SK-N-MC (cell line): ENCODE results near the gene IL9R.

Source experiments
- DNase-seq: peaks from one replicate; pipeline ENCODE4 v3.0.0-alpha.2; 2011; ENCODE audit warnings: low read depth, low spot score
- H3K27ac ChIP-seq: fragments of 200-600 bp; sonication (generic); 2 replicates; pipeline ENCODE4 v1.5.1; 2016; ENCODE audit warnings: mixed run types
- H3K36me3 ChIP-seq: fragments of 200-600 bp; sonication (generic); 2 replicates; pipeline ENCODE4 v1.6.1; 2017; ENCODE audit warnings: antibody characterized with exemption, low read length, mixed read lengths; ENCODE audit not compliant: insufficient read depth
- H3K4me3 ChIP-seq: fragments of 200-600 bp; sonication (generic); 2 replicates; pipeline ENCODE4 v1.5.1; 2016
- H3K9ac ChIP-seq: fragments of 200-600 bp; sonication (generic); 2 replicates; pipeline ENCODE4 v1.8.0; 2017; ENCODE audit warnings: mixed run types, mixed read lengths; ENCODE audit not compliant: insufficient read length
- H3K9me3 ChIP-seq: fragments of 200-600 bp; sonication (generic); 2 replicates; pipeline ENCODE4 v1.6.1; 2017; ENCODE audit warnings: low read depth, mild to moderate bottlenecking, antibody characterized with exemption, low read length, moderate library complexity, mixed read lengths
- EZH2 ChIP-seq: fragments of 200-600 bp; sonication (generic); IDR thresholded peaks from one replicate; pipeline ENCODE4 v1.6.1; 2017; ENCODE audit warnings: antibody characterized with exemption
- FOXP2 ChIP-seq: optimal IDR thresholded peaks from 2 replicates; pipeline ENCODE3; 2011; ENCODE audit warnings: mild to moderate bottlenecking, moderate library complexity; ENCODE audit not compliant: insufficient read depth; ENCODE audit errors: extremely low read length, control extremely low read depth
- POLR2AphosphoS5 ChIP-seq: IDR thresholded peaks from 2 replicates; pipeline ENCODE4 v1.6.1; 2012; ENCODE audit warnings: mild to moderate bottlenecking, low read depth, low read length, borderline replicate concordance

IL9R gene, protein sequence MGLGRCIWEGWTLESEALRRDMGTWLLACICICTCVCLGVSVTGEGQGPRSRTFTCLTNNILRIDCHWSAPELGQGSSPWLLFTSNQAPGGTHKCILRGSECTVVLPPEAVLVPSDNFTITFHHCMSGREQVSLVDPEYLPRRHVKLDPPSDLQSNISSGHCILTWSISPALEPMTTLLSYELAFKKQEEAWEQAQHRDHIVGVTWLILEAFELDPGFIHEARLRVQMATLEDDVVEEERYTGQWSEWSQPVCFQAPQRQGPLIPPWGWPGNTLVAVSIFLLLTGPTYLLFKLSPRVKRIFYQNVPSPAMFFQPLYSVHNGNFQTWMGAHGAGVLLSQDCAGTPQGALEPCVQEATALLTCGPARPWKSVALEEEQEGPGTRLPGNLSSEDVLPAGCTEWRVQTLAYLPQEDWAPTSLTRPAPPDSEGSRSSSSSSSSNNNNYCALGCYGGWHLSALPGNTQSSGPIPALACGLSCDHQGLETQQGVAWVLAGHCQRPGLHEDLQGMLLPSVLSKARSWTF

GRCh38 chrX:155997436-155997835, at the start of gene IL9R:
Gene IL9R, plus strand, starts transcription at chrX:155997696. Its CDS starts 64 bp downstream, at chrX:155997760.
- no peak within 1 kb of the TSS for H3K27ac ChIP-seq
- TF ChIP-seq POLR2AphosphoS5 (no peak), FOXP2 (no peak), EZH2 (no peak)
- H3K9me3 ChIP-seq: no peaks in the 10 kb centered on the region
- no peaks in the 10 kb centered on the region for H3K36me3 ChIP-seq
- DNase-seq: no peak
- H3K9ac ChIP-seq: no peak within 1 kb of the TSS
- H3K4me3 ChIP-seq: no peak within 1 kb of the TSS

DNA sequence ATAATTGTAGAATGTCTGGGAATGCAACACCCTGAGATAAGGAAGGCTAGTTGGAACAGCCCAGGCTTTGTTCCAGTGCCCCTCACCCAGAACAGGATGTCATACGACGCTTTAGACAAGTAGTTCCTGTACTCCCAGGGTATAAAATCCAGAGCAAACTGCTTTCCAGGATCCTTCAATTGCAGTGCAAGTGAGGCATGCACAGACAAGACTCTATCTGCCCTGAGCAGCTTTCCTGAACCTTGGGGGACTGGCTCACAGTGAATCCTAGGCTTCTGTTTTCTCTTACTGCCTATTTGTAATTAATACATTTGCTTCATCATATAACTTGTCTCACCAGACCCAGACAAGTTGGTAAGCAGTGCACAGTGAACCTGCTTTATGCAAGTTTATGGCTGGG, 48.4 kb upstream of the IL9R start:
- Histone ChIP-seq H3K27ac (no peak overlapping the region), H3K36me3 (no peaks in the 10 kb centered on the region), H3K4me3 (no peak overlapping the region), H3K9me3 (no peaks in the 10 kb centered on the region), H3K9ac (no peak overlapping the region)
- TF ChIP-seq EZH2 (no peak), POLR2AphosphoS5 (no peak)
- DNase-seq: no peak

- H3K9ac ChIP-seq: no peak overlapping the region
- no peak overlapping the region for H3K4me3 ChIP-seq
- H3K36me3 ChIP-seq: no peaks in the 10 kb centered on the region
- H3K27ac ChIP-seq: no peak overlapping the region
- TF ChIP-seq EZH2 (no peak), POLR2AphosphoS5 (no peak), FOXP2 (no peak)
- no peak for DNase-seq
- H3K9me3 ChIP-seq: no peaks in the 10 kb centered on the region
These were observed 46.2 kb upstream of the IL9R start for GRCh38 chrX:155951237-155951789.

- Histone ChIP-seq H3K36me3 (no peaks in the 10 kb centered on the region), H3K4me3 (no peak overlapping the region), H3K9me3 (no peaks in the 10 kb centered on the region), H3K27ac (no peak overlapping the region), H3K9ac (no peak overlapping the region)
- DNase-seq: no peak
- TF ChIP-seq EZH2: no peak
- no peak for TF ChIP-seq FOXP2
- TF ChIP-seq POLR2AphosphoS5: no peak
These were observed 44.4 kb upstream of the IL9R start for GRCh38 chrX:155953055-155953454.

DNA sequence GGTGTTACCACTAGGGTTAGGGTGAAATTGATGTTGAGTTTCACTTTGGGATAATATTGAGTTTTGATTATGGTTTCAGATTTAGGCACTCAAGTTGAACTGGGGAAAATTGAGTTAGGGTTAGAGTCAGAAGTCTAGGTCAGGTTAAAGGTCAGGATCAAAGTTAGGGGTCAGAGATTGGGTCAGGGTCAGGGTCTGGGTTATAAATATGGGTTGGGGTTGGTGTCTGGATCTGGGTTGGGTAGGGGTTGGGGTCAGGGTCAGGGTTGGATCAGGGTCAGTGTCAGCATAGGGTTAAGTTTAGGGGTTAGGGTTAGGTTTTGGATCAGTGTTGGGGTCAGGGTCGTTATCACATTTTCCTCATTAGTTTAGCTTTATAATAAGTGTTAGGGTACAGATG, 42.7 kb upstream of the IL9R start:
- H3K9me3 ChIP-seq: no peaks in the 10 kb centered on the region
- DNase-seq: no peak
- no peak overlapping the region for H3K9ac ChIP-seq
- no peaks in the 10 kb centered on the region for H3K36me3 ChIP-seq
- no peak overlapping the region for H3K27ac ChIP-seq
- TF ChIP-seq POLR2AphosphoS5: no peak
- no peak for TF ChIP-seq EZH2
- no peak for TF ChIP-seq FOXP2
- no peak overlapping the region for H3K4me3 ChIP-seq

- Histone ChIP-seq H3K27ac (no peak overlapping the region), H3K9ac (no peak overlapping the region), H3K9me3 (no peaks in the 10 kb centered on the region), H3K36me3 (no peaks in the 10 kb centered on the region), H3K4me3 (no peak overlapping the region)
- no peak for TF ChIP-seq FOXP2
- no peak for TF ChIP-seq EZH2
- TF ChIP-seq POLR2AphosphoS5: no peak
- DNase-seq: no peak
These were observed 41.4 kb upstream of the IL9R start for GRCh38 chrX:155956099-155956498.

GRCh38 chrX:155956649-155957048, 40.8 kb upstream of the IL9R start:
- Histone ChIP-seq H3K27ac (no peak overlapping the region), H3K9me3 (no peaks in the 10 kb centered on the region), H3K36me3 (no peaks in the 10 kb centered on the region), H3K9ac (no peak overlapping the region), H3K4me3 (no peak overlapping the region)
- DNase-seq: no peak
- TF ChIP-seq EZH2: no peak
- no peak for TF ChIP-seq POLR2AphosphoS5
- TF ChIP-seq FOXP2: no peak

DNA sequence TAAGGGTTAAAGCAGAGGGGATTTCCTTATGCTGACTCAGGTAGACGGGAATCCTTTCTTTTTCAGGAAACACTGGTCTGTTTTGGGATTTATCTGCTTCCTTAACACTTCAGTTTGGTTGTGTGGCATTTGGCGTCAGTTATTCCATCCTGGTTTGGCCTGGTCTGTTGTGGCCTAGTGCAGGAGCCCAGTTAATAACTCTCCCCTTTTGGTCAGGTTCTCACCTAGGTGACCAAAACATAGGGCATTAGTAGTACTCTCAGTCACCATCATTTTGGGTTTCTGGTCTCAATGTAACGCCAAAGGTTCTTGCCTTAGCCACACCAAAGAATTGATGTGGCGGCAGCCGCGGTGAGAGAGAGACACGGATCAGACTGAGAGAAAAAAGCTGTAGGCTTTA, 39.7 kb upstream of the IL9R start:
- Histone ChIP-seq H3K36me3 (no peaks in the 10 kb centered on the region), H3K27ac (no peak overlapping the region), H3K4me3 (no peak overlapping the region), H3K9ac (no peak overlapping the region), H3K9me3 (no peaks in the 10 kb centered on the region)
- TF ChIP-seq POLR2AphosphoS5 (no peak), FOXP2 (no peak), EZH2 (no peak)
- DNase-seq: no peak

- Histone ChIP-seq H3K9me3 (no peaks in the 10 kb centered on the region), H3K4me3 (no peak overlapping the region), H3K36me3 (no peaks in the 10 kb centered on the region), H3K27ac (no peak overlapping the region), H3K9ac (no peak overlapping the region)
- no peak for TF ChIP-seq EZH2
- no peak for TF ChIP-seq FOXP2
- TF ChIP-seq POLR2AphosphoS5: no peak
- DNase-seq: no peak
These were observed 38.4 kb upstream of the IL9R start for GRCh38 chrX:155959018-155959587.
